HL-60 (cell line): Measurements from ENCODE around the gene GRWD1.

ENCODE experiments used
- DNase-seq, 2 experiments: peaks; one replicate each; pipeline ENCODE4 v3.0.0-alpha.2; 2010 to 2020; ENCODE audit warnings: low read depth in 1 of 2, low spot score in 1 of 2
- H3K27ac ChIP-seq: fragments of 250-450 bp; sonication (Bioruptor Pico); replicated peaks from 2 replicates; pipeline ENCODE4 v1.5.1; 2020; ENCODE audit warnings: mild to moderate bottlenecking, moderate library complexity
- H3K27me3 ChIP-seq: fragments of 250-450 bp; sonication (Bioruptor Pico); 2 replicates; pipeline ENCODE4 v1.5.1; 2021; ENCODE audit warnings: mild to moderate bottlenecking, moderate library complexity; ENCODE audit not compliant: insufficient read depth, poor library complexity, severe bottlenecking
- H3K4me3 ChIP-seq: replicated peaks from 2 replicates; pipeline ENCODE4 v1.5.1; 2011; ENCODE audit warnings: mild to moderate bottlenecking, control low read depth, low read length; ENCODE audit not compliant: insufficient read depth
- CTCF ChIP-seq: IDR thresholded peaks from one replicate; pipeline ENCODE4 v1.5.1; 2011; ENCODE audit warnings: low read length, control low read depth, inconsistent platforms; ENCODE audit not compliant: insufficient read depth
- GABPA ChIP-seq: IDR thresholded peaks from 2 replicates; pipeline ENCODE4 v1.6.1; 2012; ENCODE audit warnings: low read depth
- POLR2AphosphoS5 ChIP-seq: IDR thresholded peaks from 2 replicates; pipeline ENCODE4 v1.6.1; 2012; ENCODE audit warnings: low read depth
- REST ChIP-seq: IDR thresholded peaks from 2 replicates; pipeline ENCODE4 v1.6.1; 2012; ENCODE audit warnings: low read depth; ENCODE audit not compliant: insufficient replicate concordance
- SPI1 ChIP-seq: IDR thresholded peaks from 2 replicates; pipeline ENCODE4 v1.6.1; 2012; ENCODE audit warnings: low read depth, mild to moderate bottlenecking, borderline replicate concordance

Gene GRWD1

DNA sequence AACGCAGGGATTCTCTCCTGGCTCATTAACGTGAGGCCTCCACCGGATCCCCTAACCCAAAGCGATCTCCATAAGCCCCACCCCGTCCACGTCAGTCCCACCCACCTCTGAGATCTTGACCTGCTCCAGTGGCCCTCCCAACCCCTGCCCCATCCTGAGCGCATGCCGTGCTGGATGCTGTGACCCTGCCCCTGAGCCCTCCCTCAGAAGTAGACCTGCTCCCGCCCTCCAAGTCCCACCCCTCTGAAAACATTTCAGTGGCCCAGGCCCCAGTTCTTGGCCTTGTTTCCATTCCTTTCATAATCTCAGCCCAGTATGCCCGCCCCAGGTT is 46.0 kb downstream of the GRWD1 start:
- TF ChIP-seq CTCF: no peak
- no peak for TF ChIP-seq REST
- no peak for TF ChIP-seq POLR2AphosphoS5
- TF ChIP-seq SPI1: no peak
- H3K27me3 ChIP-seq: peaks cover 42% of the 10 kb centered on the region
- H3K4me3 ChIP-seq: no peak overlapping the region
- no peak overlapping the region for H3K27ac ChIP-seq
- DNase-seq: no peak

- H3K27me3 ChIP-seq: peaks cover 47% of the 10 kb centered on the region
- H3K4me3 ChIP-seq: peak overlapping the region; percentile 46
- TF ChIP-seq GABPA (no peak), REST (no peak), SPI1 (no peak), CTCF (no peak), POLR2AphosphoS5 (no peak)
- DNase-seq: peak; percentile 76 to 84
- H3K27ac ChIP-seq: no peak overlapping the region
Measured at GRCh38 chr19:48492925-48493717, 47.3 kb downstream of the GRWD1 start.

DNA sequence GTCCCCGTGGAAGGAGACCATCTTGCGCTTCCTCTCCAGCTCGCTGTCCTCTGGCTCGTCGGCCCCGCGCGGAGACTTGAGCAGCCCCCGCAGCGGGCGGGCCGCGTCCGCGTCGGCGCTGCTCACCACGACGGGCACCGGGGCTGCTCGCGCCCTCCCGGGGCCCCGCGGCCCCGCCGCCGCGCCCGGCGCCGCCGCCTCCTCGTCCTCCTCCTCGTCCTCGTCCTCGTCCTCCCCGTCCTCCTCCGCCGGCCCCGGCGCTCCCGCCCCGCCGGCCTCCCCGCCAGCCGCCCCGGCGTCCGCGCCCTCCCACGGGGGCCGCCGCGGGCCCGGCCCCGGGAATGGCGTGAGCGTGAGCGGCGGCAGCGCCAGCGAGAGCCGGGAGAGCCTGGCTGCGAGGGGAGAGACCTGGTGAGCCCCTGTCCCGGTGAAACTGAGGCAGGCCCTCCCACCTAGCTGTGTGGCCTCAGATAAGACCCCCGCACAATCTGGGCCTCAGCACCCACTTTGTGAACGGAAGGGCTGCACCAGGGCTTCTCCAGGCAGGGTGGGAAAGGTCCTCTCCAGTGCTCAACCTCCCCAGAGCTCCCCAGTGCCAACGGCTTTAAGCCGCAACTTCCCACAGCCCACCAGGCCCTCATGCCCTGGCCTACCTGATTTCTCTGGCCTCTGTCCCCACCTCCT is 48.1 kb downstream of the GRWD1 start:
- peak overlapping the region; percentile 46 for H3K4me3 ChIP-seq
- TF ChIP-seq SPI1 (no peak), GABPA (no peak), CTCF (no peak), REST (no peak), POLR2AphosphoS5 (no peak)
- DNase-seq: no peak
- H3K27ac ChIP-seq: no peak overlapping the region
- peaks cover 48% of the 10 kb centered on the region for H3K27me3 ChIP-seq
